ENCODE results near the gene IKZF5. TPM values are rescaled to one million over a fixed set of nuclear protein-coding genes. Genes with fewer than 3 reads are reported as not detected.

Gene IKZF5
- total RNA-seq, 1 experiment from 2014 or later = 17.1 TPM

- H3K36me3 ChIP-seq (ENCODE audit: control insufficient read depth in 1 of 2, insufficient read depth in 2 of 2, low read length in 2 of 2) = peaks cover 7 to 14% of the 10 kb centered on the region in 2 experiments; a peak in 3 of 4 replicates
- CTCF ChIA-PET = interaction anchor here (3.4 kb wide), 1 partner anchor 10 kb away, joined by 12 read pairs; the partner anchor contains the start of gene PSTK
- no peaks in the 10 kb centered on the region for H3K79me2 ChIP-seq (ENCODE audit: insufficient read depth, low read length)
- H4K20me1 ChIP-seq (ENCODE audit: insufficient read depth) = no peaks in the 10 kb centered on the region
- H3K4me3 ChIP-seq (replicated peaks in 1 of 2; ENCODE audit: low read depth in 1 of 2, low read length in 2 of 2) = no peak overlapping the region
- TF ChIP-seq ZBTB33 (IDR thresholded peaks at IDR 0.05; ENCODE audit: extremely low read depth, insufficient replicate concordance, low read length) (no peak), EZH2phosphoT487 (IDR thresholded peaks at IDR 0.05; ENCODE audit: borderline replicate concordance) (no peak), MAX (IDR thresholded peaks at IDR 0.05) (no peak), ZFX (IDR thresholded peaks at IDR 0.05) (no peak), ZNF274 (IDR thresholded peaks at IDR 0.05; ENCODE audit: low read depth, low read length) (no peak), POLR2A (IDR thresholded peaks at IDR 0.05; ENCODE audit: borderline replicate concordance, extremely low read depth, insufficient read depth, insufficient read length) (no peak), RAD21 (IDR thresholded peaks at IDR 0.05; ENCODE audit: low read depth) (no peak), FOSL1 (IDR thresholded peaks at IDR 0.05; ENCODE audit: low read depth) (no peak), ELF1 (IDR thresholded peaks at IDR 0.05; ENCODE audit: borderline replicate concordance, low read depth) (no peak), TCF7L2 (IDR thresholded peaks at IDR 0.05; ENCODE audit: borderline replicate concordance, extremely low read depth, insufficient read depth, insufficient read length) (no peak), SP1 (IDR thresholded peaks at IDR 0.05; ENCODE audit: low read depth) (no peak), POLR2AphosphoS5 (IDR thresholded peaks at IDR 0.05; ENCODE audit: low read depth, low read length) (no peak), REST (IDR thresholded peaks at IDR 0.05; ENCODE audit: low read depth) (no peak), CBX3 (IDR thresholded peaks at IDR 0.05; ENCODE audit: low read depth) (no peak), SRF (IDR thresholded peaks at IDR 0.05; ENCODE audit: low read depth) (no peak), CTCF (IDR thresholded peaks at IDR 0.05 in 2 of 3, conservative IDR thresholded peaks at IDR 0.05 in 1 of 3; ENCODE audit: borderline replicate concordance in 1 of 3, insufficient read depth in 1 of 3, low read depth in 2 of 3, low read length in 2 of 3) (no peak), JUND (IDR thresholded peaks at IDR 0.05) (no peak)
- POLR2A ChIA-PET = no interaction called here
- RAD21 ChIA-PET (ENCODE audit: low non-redundant PET in 1 of 2, low total read pairs in 2 of 2, uncharacterized antibody in 2 of 2, unreplicated experiment in 2 of 2) = no interaction called here
- H2AFZ ChIP-seq (ENCODE audit: low read depth, low read length, poor library complexity, severe bottlenecking) = no peak overlapping the region
- no peak for DNase-seq (ENCODE audit: low read depth, low spot score)
- H3K9ac ChIP-seq (ENCODE audit: low read length) = no peak overlapping the region
- no TSS peak for BruUV-seq (replicated peaks)
- H3K27me3 ChIP-seq (ENCODE audit: insufficient read depth, low read length) = no peaks in the 10 kb centered on the region
- H3K4me1 ChIP-seq (ENCODE audit: control insufficient read depth in 1 of 2, insufficient read depth in 2 of 2, low read length in 2 of 2) = no peaks in the 10 kb centered on the region
- no peaks in the 10 kb centered on the region for H3K9me2 ChIP-seq (ENCODE audit: insufficient read depth)
- H3K4me2 ChIP-seq (ENCODE audit: low read length) = no peak overlapping the region
- ATAC-seq = no peak
- intact Hi-C loops (cut with micrococcal nuclease) = no loop called here
- no peaks in the 10 kb centered on the region for H3K9me3 ChIP-seq (ENCODE audit: control insufficient read depth in 1 of 2, insufficient read depth in 1 of 2, low read depth in 1 of 2, low read length in 2 of 2)
- no peak overlapping the region for H3K27ac ChIP-seq (ENCODE audit: low read depth, low read length)
Observed at GRCh38 chr10:122990278-122990677, 18.3 kb downstream of the IKZF5 start.

Data from HCT116 (cell line).